ENCODE measurements around the gene MTHFD1L. TPM values are rescaled to one million over a fixed set of nuclear protein-coding genes. Genes with fewer than 3 reads are reported as not detected.

Gene MTHFD1L
- total and polyA plus RNA-seq, 2 of the 4 experiments (the other 2 are of a cell fraction): 43.5 to 53.2 TPM

- no peak for DNase-seq
- Histone ChIP-seq H3K9me1 (ENCODE audit: insufficient read depth, low read length) (peaks cover 16% of the 10 kb centered on the region), H3K4me3 (ENCODE audit: insufficient read depth, low read depth, low read length) (no peak overlapping the region), H2BK20ac (ENCODE audit: low read depth, low read length) (no peak overlapping the region), H3K4me2 (ENCODE audit: low read depth, low read length) (no peak overlapping the region), H2BK120ac (ENCODE audit: low read depth, low read length) (no peak overlapping the region), H4K91ac (ENCODE audit: insufficient read depth, low read depth, low read length) (no peak overlapping the region), H2AK5ac (ENCODE audit: low read depth, low read length) (no peak overlapping the region), H4K5ac (ENCODE audit: low read depth, low read length) (no peak overlapping the region), H2BK5ac (ENCODE audit: low read depth, low read length, poor library complexity, severe bottlenecking) (no peak overlapping the region), H4K20me1 (ENCODE audit: insufficient read depth, low read length) (no peaks in the 10 kb centered on the region), H3K56ac (ENCODE audit: extremely low read depth, insufficient read depth, low read length) (no peak overlapping the region), H3K9ac (ENCODE audit: low read depth, low read length) (no peak overlapping the region), H3K9me3 (ENCODE audit: control insufficient read depth, insufficient read depth, low read length) (no peaks in the 10 kb centered on the region), H2AFZ (replicated peaks; ENCODE audit: low read length, poor library complexity) (no peak overlapping the region), H3K36me3 (ENCODE audit: control insufficient read depth, insufficient read depth, low read length) (peaks cover 33% of the 10 kb centered on the region), H4K8ac (ENCODE audit: low read depth in 2 of 2, low read length in 2 of 2) (no peak overlapping the region), H3K18ac (ENCODE audit: low read depth, low read length) (no peak overlapping the region), H3K4ac (ENCODE audit: low read depth, low read length) (no peak overlapping the region), H3K23ac (ENCODE audit: low read depth, low read length) (no peak overlapping the region), H3K4me1 (ENCODE audit: control insufficient read depth, insufficient read depth, low read length) (peaks cover 5% of the 10 kb centered on the region; the same call in 1 of the 2 replicates), H2AK9ac (replicated peaks; ENCODE audit: low read depth, low read length, poor library complexity) (no peak overlapping the region), H3K79me1 (ENCODE audit: low read depth in 1 of 2, low read length in 2 of 2) (peaks cover 20 to 29% of the 10 kb centered on the region in 2 experiments), H3K27ac (ENCODE audit: insufficient read depth, low read length) (no peak overlapping the region; the same call in 1 of the 2 replicates), H3K14ac (replicated peaks; ENCODE audit: low read depth, low read length) (no peak overlapping the region), H3K27me3 (ENCODE audit: control insufficient read depth, insufficient read depth, low read length) (no peaks in the 10 kb centered on the region), H2BK15ac (ENCODE audit: low read depth, low read length) (no peak overlapping the region)
- in situ Hi-C loops (cut with MboI; ENCODE audit: low sequenced_read_pairs) (no loop called here), dilution Hi-C loops (cut with HindIII; ENCODE audit: low sequenced_read_pairs, unreplicated experiment) (no loop called here), intact Hi-C loops (cut with micrococcal nuclease) (no loop called here)
- no TSS peak for BruUV-seq (replicated peaks)
- ATAC-seq (ENCODE audit: low read depth): no peak
- WGBS, 2 experiments (ENCODE audit: extremely low coverage in 2 of 2, insufficient read length in 1 of 2): 100% methylated on average over 1 of the region's 7 CpGs; no CpG with 5 or more reads in 1 of the 2 experiments
- no peak for TF ChIP-seq RFX5 (IDR thresholded peaks at IDR 0.05; ENCODE audit: low read depth, low read length)
- no peak for TF ChIP-seq ELK1 (IDR thresholded peaks at IDR 0.05; ENCODE audit: borderline replicate concordance, low read depth, low read length)
- TF ChIP-seq FOS (IDR thresholded peaks at IDR 0.05; ENCODE audit: low read depth, low read length): no peak
- TF ChIP-seq CHD1 (IDR thresholded peaks at IDR 0.05; ENCODE audit: low read depth, low read length): no peak
- no peak for TF ChIP-seq RAD21 (IDR thresholded peaks at IDR 0.05; ENCODE audit: low read length)
- TF ChIP-seq SMC3 (IDR thresholded peaks at IDR 0.05; ENCODE audit: low read depth, low read length): no peak
- TF ChIP-seq MAZ (IDR thresholded peaks at IDR 0.05; ENCODE audit: borderline replicate concordance, low read depth, low read length): no peak
- TF ChIP-seq POLR2A (IDR thresholded peaks at IDR 0.05; ENCODE audit: low read depth, low read length): no peak
- TF ChIP-seq MAFK (IDR thresholded peaks at IDR 0.05; ENCODE audit: low read depth, low read length): no peak
- no peak for TF ChIP-seq NFE2L2 (IDR thresholded peaks at IDR 0.05; ENCODE audit: low read depth, low read length)
- no peak for TF ChIP-seq BHLHE40 (IDR thresholded peaks at IDR 0.05; ENCODE audit: low read depth, low read length)
- TF ChIP-seq MXI1 (IDR thresholded peaks at IDR 0.05; ENCODE audit: borderline replicate concordance, low read depth, low read length): no peak
- TF ChIP-seq CTCF (conservative IDR thresholded peaks at IDR 0.05; ENCODE audit: low read depth, low read length): no peak
- TF ChIP-seq, protein P1, sequence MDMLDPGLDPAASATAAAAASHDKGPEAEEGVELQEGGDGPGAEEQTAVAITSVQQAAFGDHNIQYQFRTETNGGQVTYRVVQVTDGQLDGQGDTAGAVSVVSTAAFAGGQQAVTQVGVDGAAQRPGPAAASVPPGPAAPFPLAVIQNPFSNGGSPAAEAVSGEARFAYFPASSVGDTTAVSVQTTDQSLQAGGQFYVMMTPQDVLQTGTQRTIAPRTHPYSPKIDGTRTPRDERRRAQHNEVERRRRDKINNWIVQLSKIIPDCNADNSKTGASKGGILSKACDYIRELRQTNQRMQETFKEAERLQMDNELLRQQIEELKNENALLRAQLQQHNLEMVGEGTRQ (IDR thresholded peaks at IDR 0.05; ENCODE audit: low read depth, low read length): no peak
- TF ChIP-seq CEBPB (IDR thresholded peaks at IDR 0.05; ENCODE audit: low read depth, low read length): no peak
- ChIA-PET POLR2A (ENCODE audit: unreplicated experiment) (no interaction called here), CTCF (no interaction called here)
Observed at GRCh38 chr6:150993253-150993652, 127.8 kb downstream of the MTHFD1L start.
